ENCODE results near the gene NATD1. TPM values are rescaled to one million over a fixed set of nuclear protein-coding genes. Genes with fewer than 3 reads are reported as not detected.

The NATD1 gene
- total and polyA plus RNA-seq, 5 donors = 8.1 to 15.7 (median 11.4) TPM

DNA sequence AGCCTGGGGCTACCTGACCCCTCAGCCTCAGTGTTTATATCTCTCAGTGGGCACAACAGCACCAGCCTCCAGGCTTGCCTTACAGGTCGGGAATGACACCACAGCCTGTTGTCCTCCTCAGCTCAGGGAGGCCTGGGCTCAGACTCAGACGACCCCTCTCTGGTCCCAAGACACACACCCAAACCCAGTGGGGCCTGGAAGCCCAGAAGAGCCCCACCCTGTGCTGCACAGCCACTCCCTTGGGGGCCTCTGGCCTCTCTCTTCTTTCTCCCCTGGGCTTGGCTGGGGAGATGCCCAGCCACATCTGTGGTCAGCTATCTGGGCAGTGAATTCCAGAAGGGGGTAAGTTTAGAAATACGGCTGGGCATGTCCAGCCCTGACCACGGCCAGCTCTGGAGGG lies 2.4 kb downstream of the NATD1 start:
- 39% methylated on average over 4 of the region's 4 CpGs for WGBS
- no peak overlapping the region for H3K4me3 ChIP-seq (ENCODE audit: low read length)
- intact Hi-C loops (cut with DNase I) = loop anchor here in 2 of 4 donors (10.0 kb wide), 1 partner anchor 126 kb away; the partner anchor contains the start of gene DHRS7B (in 2 of the 2)

DNA sequence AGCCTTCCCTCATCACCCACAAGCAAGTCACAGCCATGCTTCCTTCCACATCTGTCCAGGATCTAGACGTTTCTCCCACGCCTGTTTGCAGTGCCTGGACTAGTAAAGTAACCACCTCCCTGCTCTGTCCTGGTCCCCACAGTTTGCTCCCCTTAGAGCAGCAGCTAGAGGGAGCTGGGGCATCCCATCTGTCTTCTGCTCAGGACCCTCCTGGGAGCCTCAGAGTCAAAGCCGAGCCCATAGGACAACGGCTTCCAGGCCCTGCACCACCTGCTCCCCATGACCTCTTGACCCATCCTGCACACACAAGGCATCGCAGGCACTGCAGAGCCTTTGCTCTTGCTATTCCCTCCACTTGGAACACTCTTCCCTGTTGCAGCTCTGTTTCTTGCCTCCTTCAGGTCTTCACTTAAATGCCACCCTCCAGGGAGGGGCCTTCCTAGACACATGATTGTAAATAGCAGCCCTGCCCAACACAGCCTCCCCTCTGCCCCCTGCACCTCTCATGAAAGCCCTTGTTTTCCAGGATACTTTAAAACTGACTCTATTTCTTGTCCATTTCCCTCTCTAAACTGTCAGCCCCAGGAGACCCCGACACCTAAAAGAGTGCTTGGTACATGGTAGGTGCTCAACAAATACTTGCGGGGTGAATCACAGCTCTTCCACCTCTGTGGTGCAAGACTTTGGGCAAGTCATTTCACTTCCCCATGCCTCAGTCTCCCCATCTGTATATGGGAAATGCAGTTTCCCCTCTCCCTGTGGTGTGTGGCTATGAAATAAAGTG lies 3.1 kb downstream of the NATD1 start:
- Histone ChIP-seq H3K4me3 (ENCODE audit: low read length) (no peak overlapping the region), H3K27ac (ENCODE audit: low read length) (no peak overlapping the region)
- intact Hi-C loops (cut with DNase I) = loop anchor here in 2 of 4 donors (10.0 kb wide), 1 partner anchor 125 kb away; the partner anchor contains the start of gene DHRS7B (in 2 of the 2)

More for the DNA sequence above, 2.4 kb downstream of the NATD1 start:
- no peaks in the 10 kb centered on the region for H3K27me3 ChIP-seq (ENCODE audit: control insufficient read depth, insufficient read depth)
- DNase-seq (no peak), ATAC-seq (no peak)
- no peaks in the 10 kb centered on the region for H3K9me3 ChIP-seq (ENCODE audit: control insufficient read depth, low read length)
- peaks cover 3% of the 10 kb centered on the region for H3K4me1 ChIP-seq (ENCODE audit: control insufficient read depth, insufficient read depth, low read length)
- no peak overlapping the region for H3K27ac ChIP-seq (ENCODE audit: low read length)

DNA sequence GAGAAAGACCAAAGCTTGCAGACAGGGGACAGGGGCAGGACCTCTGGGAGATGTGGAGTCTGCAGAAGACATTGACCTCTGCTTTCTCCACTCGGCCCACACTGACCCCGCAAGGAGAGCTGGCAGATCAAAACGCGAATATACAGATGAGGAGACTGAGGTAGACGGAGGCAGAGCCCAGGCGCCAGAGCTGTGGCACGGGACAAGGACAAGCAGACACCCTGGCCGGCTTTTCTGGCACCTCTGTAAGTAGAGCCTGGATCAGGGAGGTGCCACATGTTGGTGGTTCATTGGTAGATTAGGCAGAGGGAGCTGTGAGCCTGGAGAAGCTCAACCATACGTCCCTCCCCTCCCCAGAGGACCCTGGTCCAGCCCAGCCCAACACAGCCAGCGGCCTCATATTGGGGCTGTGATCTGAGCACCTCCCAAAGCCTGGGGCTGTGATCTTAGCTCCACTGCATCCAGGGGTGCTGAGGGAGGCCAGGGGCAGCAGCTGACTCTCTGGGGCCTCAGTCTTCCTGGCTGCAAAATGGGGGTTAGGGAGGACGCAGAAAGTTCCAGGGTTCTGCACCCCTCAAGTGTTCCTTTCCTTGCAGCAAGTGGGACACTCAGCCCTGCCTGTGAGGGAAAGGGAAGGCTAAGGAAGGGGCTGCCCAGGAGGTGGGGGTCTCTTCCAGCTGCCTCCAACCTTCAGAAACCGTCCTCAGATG lies 4.0 kb downstream of the NATD1 start:
- Histone ChIP-seq H3K4me3 (ENCODE audit: low read length) (no peak overlapping the region), H3K27ac (ENCODE audit: low read length) (no peak overlapping the region), H3K4me1 (ENCODE audit: control insufficient read depth, insufficient read depth, low read length) (peaks cover 3% of the 10 kb centered on the region), H3K27me3 (ENCODE audit: control insufficient read depth, insufficient read depth) (no peaks in the 10 kb centered on the region), H3K9me3 (ENCODE audit: control insufficient read depth, low read length) (no peaks in the 10 kb centered on the region)
- DNase-seq (peak in 1 of 3 donors; percentile 55), ATAC-seq (no peak)
- intact Hi-C loops (cut with DNase I) = no loop called here
- 77% methylated on average over 12 of the region's 12 CpGs for WGBS

More for the DNA sequence above, 3.1 kb downstream of the NATD1 start:
- H3K9me3 ChIP-seq (ENCODE audit: control insufficient read depth, low read length) = no peaks in the 10 kb centered on the region
- 64% methylated on average over 7 of the region's 7 CpGs for WGBS
- no peaks in the 10 kb centered on the region for H3K27me3 ChIP-seq (ENCODE audit: control insufficient read depth, insufficient read depth)
- ATAC-seq = no peak
- H3K4me1 ChIP-seq (ENCODE audit: control insufficient read depth, insufficient read depth, low read length) = peaks cover 3% of the 10 kb centered on the region
- DNase-seq = no peak

DNA sequence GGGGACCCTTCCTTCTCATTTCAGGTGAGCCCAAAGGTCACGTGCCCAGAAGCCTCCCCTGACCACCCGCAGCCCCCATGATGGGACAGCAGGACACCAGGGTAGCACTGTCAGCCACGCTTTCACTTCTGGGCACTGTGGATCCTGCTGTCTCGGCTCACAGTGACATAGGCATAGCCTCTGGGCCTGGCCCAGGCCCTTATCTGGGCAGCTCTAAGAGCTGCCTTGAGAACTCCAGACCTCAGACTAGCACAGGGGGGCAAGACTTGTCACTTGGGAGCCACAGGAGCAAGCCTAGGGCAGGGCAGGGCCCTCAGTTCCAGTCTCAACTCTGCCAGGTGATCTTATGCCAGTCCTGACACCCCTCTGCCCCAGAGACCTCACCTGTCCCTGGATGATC lies 4.7 kb downstream of the NATD1 start:
- WGBS = 69% methylated on average over 4 of the region's 4 CpGs
- Histone ChIP-seq H3K27ac (ENCODE audit: low read length) (no peak overlapping the region), H3K4me3 (ENCODE audit: low read length) (no peak overlapping the region), H3K4me1 (ENCODE audit: control insufficient read depth, insufficient read depth, low read length) (peaks cover 3% of the 10 kb centered on the region), H3K27me3 (ENCODE audit: control insufficient read depth, insufficient read depth) (no peaks in the 10 kb centered on the region), H3K9me3 (ENCODE audit: control insufficient read depth, low read length) (no peaks in the 10 kb centered on the region)
- no peak for ATAC-seq
- DNase-seq = no peak
- intact Hi-C loops (cut with DNase I) = no loop called here

DNA sequence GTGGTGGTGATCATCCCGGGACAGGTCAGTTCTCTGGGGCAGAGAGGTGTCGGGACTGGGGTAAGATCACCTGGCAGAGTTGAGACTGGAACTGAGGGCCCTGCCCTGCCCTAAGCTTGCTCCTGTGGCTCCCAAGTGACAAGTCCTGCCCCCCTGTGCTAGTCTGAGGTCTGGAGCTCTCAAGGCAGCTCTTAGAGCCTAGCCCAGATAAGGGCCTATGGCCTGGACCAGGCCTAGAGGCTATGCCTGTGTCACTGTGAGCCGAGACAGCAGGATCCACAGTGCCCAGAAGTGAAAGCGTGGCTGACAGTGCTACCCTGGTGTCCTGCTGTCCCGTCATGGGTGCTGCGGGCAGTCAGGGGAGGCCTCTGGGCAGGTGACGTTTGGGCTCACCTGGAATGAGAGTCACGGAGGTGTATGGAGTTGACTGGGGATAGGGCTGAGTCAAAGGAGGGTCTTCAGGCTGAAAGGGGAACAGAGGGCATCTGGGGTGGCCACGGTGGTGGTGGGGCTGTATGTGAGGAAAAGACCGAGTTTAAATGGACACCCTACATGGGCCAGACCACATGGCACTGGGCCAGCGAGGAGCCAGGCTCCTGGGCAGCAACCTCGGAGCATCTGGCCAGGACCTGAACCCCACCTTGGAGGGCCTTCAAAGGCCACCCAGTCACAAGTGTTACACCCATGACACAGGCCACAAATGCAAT lies 5.5 kb downstream of the NATD1 start:
- intact Hi-C loops (cut with DNase I) = no loop called here
- Histone ChIP-seq H3K27ac (ENCODE audit: low read length) (no peak overlapping the region), H3K27me3 (ENCODE audit: control insufficient read depth, insufficient read depth) (no peaks in the 10 kb centered on the region), H3K9me3 (ENCODE audit: control insufficient read depth, low read length) (no peaks in the 10 kb centered on the region), H3K4me1 (ENCODE audit: control insufficient read depth, insufficient read depth, low read length) (peaks cover 3% of the 10 kb centered on the region), H3K4me3 (ENCODE audit: low read length) (no peak overlapping the region)
- DNase-seq (peak in 2 of 3 donors; percentile 50 to 61), ATAC-seq (no peak)
- WGBS = 89% methylated on average over 12 of the region's 12 CpGs

DNA sequence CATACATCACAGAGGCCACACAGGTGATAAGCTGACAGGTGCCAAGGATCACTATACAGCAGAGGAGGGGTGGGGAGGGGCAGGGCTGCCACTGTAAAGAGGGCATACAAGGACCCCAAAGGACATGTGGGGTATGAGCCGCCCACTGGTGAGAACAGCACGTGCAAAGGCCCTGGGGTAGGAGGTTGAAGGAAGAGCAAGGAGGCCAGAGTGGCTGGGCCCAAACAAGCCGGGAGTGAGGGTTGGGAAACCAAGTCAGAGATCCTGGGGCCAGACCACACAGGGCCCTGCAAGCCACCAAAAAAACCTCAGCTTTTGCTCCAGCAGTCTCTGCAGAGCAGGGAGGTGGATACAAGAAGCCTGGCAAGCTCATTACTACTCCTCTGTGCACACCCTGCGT lies 6.5 kb downstream of the NATD1 start:
- no peaks in the 10 kb centered on the region for H3K27me3 ChIP-seq (ENCODE audit: control insufficient read depth, insufficient read depth)
- H3K9me3 ChIP-seq (ENCODE audit: control insufficient read depth, low read length) = no peaks in the 10 kb centered on the region
- ATAC-seq (no peak), DNase-seq (no peak)
- 96% methylated on average over 4 of the region's 4 CpGs for WGBS
- intact Hi-C loops (cut with DNase I) = no loop called here
- H3K27ac ChIP-seq (ENCODE audit: low read length) = no peak overlapping the region
- peaks cover 4% of the 10 kb centered on the region for H3K4me1 ChIP-seq (ENCODE audit: control insufficient read depth, insufficient read depth, low read length)
- H3K4me3 ChIP-seq (ENCODE audit: low read length) = no peak overlapping the region

DNA sequence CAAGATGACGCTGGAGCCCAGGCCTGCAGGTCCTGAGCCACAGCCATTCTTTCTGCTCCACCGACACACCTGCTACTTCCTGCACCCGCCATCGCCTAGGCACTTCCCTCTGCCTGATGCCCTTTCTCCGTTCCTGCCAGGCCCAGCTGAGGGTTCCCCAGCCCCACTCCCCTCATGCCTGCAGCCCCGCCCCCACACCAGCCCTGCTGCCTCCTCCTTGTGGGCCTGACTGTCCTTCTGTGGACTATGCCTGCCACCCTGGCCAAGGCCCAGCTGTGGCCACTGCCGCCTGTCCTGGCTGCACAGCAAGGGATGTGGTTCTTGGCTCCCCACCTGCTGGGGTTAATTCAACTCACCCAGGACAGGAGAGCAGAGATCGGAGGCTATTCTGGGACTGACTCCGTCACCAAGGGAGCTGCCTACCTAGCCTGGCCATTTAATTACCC lies 7.5 kb downstream of the NATD1 start:
- WGBS = 73% methylated on average over 9 of the region's 9 CpGs
- H3K9me3 ChIP-seq (ENCODE audit: control insufficient read depth, low read length) = no peaks in the 10 kb centered on the region
- peaks cover 2% of the 10 kb centered on the region for H3K4me1 ChIP-seq (ENCODE audit: control insufficient read depth, insufficient read depth, low read length)
- intact Hi-C loops (cut with DNase I) = no loop called here
- no peaks in the 10 kb centered on the region for H3K27me3 ChIP-seq (ENCODE audit: control insufficient read depth, insufficient read depth)
- H3K4me3 ChIP-seq (ENCODE audit: low read length) = no peak overlapping the region
- no peak overlapping the region for H3K27ac ChIP-seq (ENCODE audit: low read length)
- no peak for ATAC-seq
- peak in 1 of 3 donors; percentile 51 for DNase-seq

DNA sequence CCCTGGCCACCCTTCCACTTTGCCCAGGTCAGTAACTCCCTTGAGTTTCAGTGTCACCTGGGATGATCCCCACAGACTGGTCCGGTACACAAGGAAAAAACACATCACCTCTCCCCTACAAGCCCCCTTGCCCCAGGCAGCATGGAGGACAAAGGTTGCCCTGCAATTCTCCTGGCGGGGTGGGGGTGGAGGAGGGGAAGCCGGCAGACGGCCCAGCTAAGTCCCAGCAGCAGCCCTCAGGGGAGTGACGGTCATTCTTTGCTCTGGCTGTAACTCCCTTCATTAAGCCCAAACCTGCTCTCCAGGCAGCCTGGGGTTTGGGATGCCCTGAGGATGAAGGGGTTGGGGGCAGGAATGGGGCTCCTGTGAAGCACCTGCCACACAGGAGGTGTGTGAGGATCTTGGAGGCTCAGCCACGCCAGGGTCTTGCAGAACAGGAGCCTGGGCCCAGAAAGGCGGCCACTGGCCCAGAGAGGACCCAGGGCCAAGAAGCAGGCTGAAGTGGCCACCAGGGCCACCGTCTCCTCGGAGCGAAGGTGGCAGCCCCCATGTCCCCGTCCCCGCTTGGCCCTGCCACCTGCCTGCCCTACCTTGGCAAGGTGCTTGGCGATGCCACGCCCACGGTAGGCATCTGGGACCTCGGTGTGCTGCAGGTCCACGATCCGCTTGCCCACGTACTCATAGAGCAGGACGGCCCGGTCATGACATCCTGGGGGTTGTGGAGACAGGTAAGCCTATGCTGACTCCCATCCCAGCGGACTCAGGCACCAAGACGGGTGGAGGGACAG lies 9.5 kb downstream of the NATD1 start:
- Histone ChIP-seq H3K27ac (ENCODE audit: low read length) (no peak overlapping the region), H3K4me3 (ENCODE audit: low read length) (no peak overlapping the region), H3K4me1 (ENCODE audit: control insufficient read depth, insufficient read depth, low read length) (peaks cover 2% of the 10 kb centered on the region), H3K9me3 (ENCODE audit: control insufficient read depth, low read length) (no peaks in the 10 kb centered on the region), H3K27me3 (ENCODE audit: control insufficient read depth, insufficient read depth) (no peaks in the 10 kb centered on the region)
- 81% methylated on average over 23 of the region's 23 CpGs for WGBS
- ATAC-seq = no peak
- intact Hi-C loops (cut with DNase I) = no loop called here
- DNase-seq = peak in 1 of 3 donors; percentile 62

DNA sequence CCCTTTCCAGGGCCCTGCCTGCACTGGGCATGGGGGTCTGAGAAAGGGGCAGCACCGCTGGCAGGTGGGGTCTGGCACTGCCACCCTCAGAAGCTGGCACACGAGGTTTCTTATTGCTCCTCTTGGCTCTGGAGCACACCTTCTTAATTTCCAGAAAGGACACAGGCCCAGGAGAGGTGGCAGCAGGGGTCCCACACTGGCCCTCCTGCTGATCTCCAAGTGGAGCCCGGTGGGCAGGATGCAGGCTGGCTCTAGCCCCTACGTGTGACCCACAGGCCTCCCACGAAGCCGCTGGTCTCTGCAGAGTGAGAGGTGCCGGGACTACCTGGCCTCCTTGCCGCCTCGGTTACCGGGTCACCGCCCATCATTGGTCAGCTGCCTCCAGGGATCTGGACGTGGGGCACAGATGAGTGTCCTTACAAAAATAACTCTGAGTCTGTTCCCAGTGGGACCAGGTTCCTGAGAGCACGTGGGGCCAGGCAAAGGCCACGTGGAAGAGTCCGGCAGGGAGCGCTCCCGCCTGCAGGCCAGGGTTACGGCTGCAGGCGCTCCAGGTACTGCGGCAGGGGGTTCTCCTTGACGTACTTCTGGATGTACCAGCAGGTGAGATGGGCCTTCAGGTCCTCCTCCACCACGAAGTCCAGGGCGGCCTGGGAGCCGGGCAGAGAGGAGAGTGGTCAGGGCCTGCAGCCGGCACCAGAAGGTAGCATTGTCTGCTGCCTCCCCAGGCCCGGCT lies 10.3 kb downstream of the NATD1 start:
- peak in 2 of 3 donors; percentile 63 to 75 for DNase-seq
- Histone ChIP-seq H3K9me3 (ENCODE audit: control insufficient read depth, low read length) (no peaks in the 10 kb centered on the region), H3K27ac (ENCODE audit: low read length) (no peak overlapping the region), H3K4me1 (ENCODE audit: control insufficient read depth, insufficient read depth, low read length) (peaks cover 2% of the 10 kb centered on the region), H3K4me3 (ENCODE audit: low read length) (no peak overlapping the region), H3K27me3 (ENCODE audit: control insufficient read depth, insufficient read depth) (no peaks in the 10 kb centered on the region)
- whole genome bisulfite sequencing = 82% methylated on average over 26 of the region's 26 CpGs
- intact Hi-C loops (cut with DNase I) = no loop called here
- ATAC-seq = peak; percentile 22 to 28
